ENCODE data around the gene RHBG. TPM values are rescaled to one million over a fixed set of nuclear protein-coding genes. Genes with fewer than 3 reads are reported as not detected.

RHBG gene
- polyA plus RNA-seq, 1 donor from 2014 or later = not detected

- H3K27me3 ChIP-seq (ENCODE audit: insufficient read depth, low read depth, low read length) = peaks cover 4% of the 10 kb centered on the region
- no peak overlapping the region for H3K4me3 ChIP-seq (ENCODE audit: low read length)
- no peaks in the 10 kb centered on the region for H3K9me2 ChIP-seq (ENCODE audit: insufficient read depth, low read length)
- TF ChIP-seq EZH2 (IDR thresholded peaks at IDR 0.05; ENCODE audit: borderline replicate concordance, insufficient read depth, low read length, poor library complexity, severe bottlenecking) (no peak), CTCF (IDR thresholded peaks at IDR 0.05; ENCODE audit: poor library complexity, severe bottlenecking) (no peak), EP300 (conservative IDR thresholded peaks at IDR 0.05; ENCODE audit: poor library complexity, severe bottlenecking) (no peak), RAD21 (conservative IDR thresholded peaks at IDR 0.05) (no peak), SMC3 (conservative IDR thresholded peaks at IDR 0.05; ENCODE audit: poor library complexity) (no peak), TAF1 (IDR thresholded peaks at IDR 0.05; ENCODE audit: low read depth) (no peak)
- TF ChIP-seq, protein P1, sequence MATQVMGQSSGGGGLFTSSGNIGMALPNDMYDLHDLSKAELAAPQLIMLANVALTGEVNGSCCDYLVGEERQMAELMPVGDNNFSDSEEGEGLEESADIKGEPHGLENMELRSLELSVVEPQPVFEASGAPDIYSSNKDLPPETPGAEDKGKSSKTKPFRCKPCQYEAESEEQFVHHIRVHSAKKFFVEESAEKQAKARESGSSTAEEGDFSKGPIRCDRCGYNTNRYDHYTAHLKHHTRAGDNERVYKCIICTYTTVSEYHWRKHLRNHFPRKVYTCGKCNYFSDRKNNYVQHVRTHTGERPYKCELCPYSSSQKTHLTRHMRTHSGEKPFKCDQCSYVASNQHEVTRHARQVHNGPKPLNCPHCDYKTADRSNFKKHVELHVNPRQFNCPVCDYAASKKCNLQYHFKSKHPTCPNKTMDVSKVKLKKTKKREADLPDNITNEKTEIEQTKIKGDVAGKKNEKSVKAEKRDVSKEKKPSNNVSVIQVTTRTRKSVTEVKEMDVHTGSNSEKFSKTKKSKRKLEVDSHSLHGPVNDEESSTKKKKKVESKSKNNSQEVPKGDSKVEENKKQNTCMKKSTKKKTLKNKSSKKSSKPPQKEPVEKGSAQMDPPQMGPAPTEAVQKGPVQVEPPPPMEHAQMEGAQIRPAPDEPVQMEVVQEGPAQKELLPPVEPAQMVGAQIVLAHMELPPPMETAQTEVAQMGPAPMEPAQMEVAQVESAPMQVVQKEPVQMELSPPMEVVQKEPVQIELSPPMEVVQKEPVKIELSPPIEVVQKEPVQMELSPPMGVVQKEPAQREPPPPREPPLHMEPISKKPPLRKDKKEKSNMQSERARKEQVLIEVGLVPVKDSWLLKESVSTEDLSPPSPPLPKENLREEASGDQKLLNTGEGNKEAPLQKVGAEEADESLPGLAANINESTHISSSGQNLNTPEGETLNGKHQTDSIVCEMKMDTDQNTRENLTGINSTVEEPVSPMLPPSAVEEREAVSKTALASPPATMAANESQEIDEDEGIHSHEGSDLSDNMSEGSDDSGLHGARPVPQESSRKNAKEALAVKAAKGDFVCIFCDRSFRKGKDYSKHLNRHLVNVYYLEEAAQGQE (IDR thresholded peaks at IDR 0.05; ENCODE audit: borderline replicate concordance) = no peak
- no peaks in the 10 kb centered on the region for H3F3A ChIP-seq (ENCODE audit: insufficient read depth, low read length, poor library complexity, severe bottlenecking)
- no peaks in the 10 kb centered on the region for H3K9me3 ChIP-seq (ENCODE audit: low read length)
- no peaks in the 10 kb centered on the region for H3K79me2 ChIP-seq (replicated peaks; ENCODE audit: insufficient read depth, low read length)
- H3K9ac ChIP-seq (ENCODE audit: low read length) = no peak overlapping the region
- H3K36me3 ChIP-seq (ENCODE audit: insufficient read depth, low read length) = no peaks in the 10 kb centered on the region
- H3K4me2 ChIP-seq (ENCODE audit: low read length) = no peak overlapping the region
- H2AFZ ChIP-seq (ENCODE audit: low read depth, low read length) = no peak overlapping the region
- no peaks in the 10 kb centered on the region for H4K20me1 ChIP-seq (ENCODE audit: insufficient read depth)
- no peak overlapping the region for H3K27ac ChIP-seq (ENCODE audit: low read length)
Observed at GRCh38 chr1:156394082-156394481, 25.1 kb downstream of the RHBG start.

GRCh38 chr1:156394835-156395461 lies 25.9 kb downstream of the RHBG start:
- Histone ChIP-seq H2AFZ (ENCODE audit: low read depth, low read length) (no peak overlapping the region), H3K9me2 (ENCODE audit: insufficient read depth, low read length) (no peaks in the 10 kb centered on the region), H3F3A (ENCODE audit: insufficient read depth, low read length, poor library complexity, severe bottlenecking) (no peaks in the 10 kb centered on the region), H3K9ac (ENCODE audit: low read length) (no peak overlapping the region), H3K9me3 (ENCODE audit: low read length) (no peaks in the 10 kb centered on the region), H3K27ac (ENCODE audit: low read length) (no peak overlapping the region), H3K36me3 (ENCODE audit: insufficient read depth, low read length) (no peaks in the 10 kb centered on the region), H3K27me3 (ENCODE audit: insufficient read depth, low read depth, low read length) (no peaks in the 10 kb centered on the region), H3K4me3 (ENCODE audit: low read length) (no peak overlapping the region), H3K79me2 (replicated peaks; ENCODE audit: insufficient read depth, low read length) (no peaks in the 10 kb centered on the region), H4K20me1 (ENCODE audit: insufficient read depth) (no peaks in the 10 kb centered on the region), H3K4me2 (ENCODE audit: low read length) (no peak overlapping the region)
- TF ChIP-seq TAF1 (IDR thresholded peaks at IDR 0.05; ENCODE audit: low read depth) (no peak), RAD21 (conservative IDR thresholded peaks at IDR 0.05) (no peak), SMC3 (conservative IDR thresholded peaks at IDR 0.05; ENCODE audit: poor library complexity) (no peak), EP300 (conservative IDR thresholded peaks at IDR 0.05; ENCODE audit: poor library complexity, severe bottlenecking) (no peak), CTCF (IDR thresholded peaks at IDR 0.05; ENCODE audit: poor library complexity, severe bottlenecking) (no peak), MXI1 (conservative IDR thresholded peaks at IDR 0.05; ENCODE audit: poor library complexity, severe bottlenecking) (no peak), POLR2AphosphoS5 (IDR thresholded peaks at IDR 0.05) (no peak), EZH2 (IDR thresholded peaks at IDR 0.05; ENCODE audit: borderline replicate concordance, insufficient read depth, low read length, poor library complexity, severe bottlenecking) (no peak)
- TF ChIP-seq, protein P1 (IDR thresholded peaks at IDR 0.05; ENCODE audit: borderline replicate concordance) = no peak

All from neural cell (in vitro differentiated cells).